IMR-90 (cell line): Measurements from ENCODE around the gene PYGM.

Experiments
- BHLHE40 ChIP-seq: fragments of 150-350 bp; IDR thresholded peaks from 2 replicates; pipeline ENCODE4 v1.6.1; 2016; ENCODE audit warnings: mild to moderate bottlenecking, low read depth, low read length
- CEBPB ChIP-seq: IDR thresholded peaks from 2 replicates; pipeline ENCODE4 v1.6.1; 2012; ENCODE audit warnings: low read depth, low read length, improper control_type of control experiment
- CHD1 ChIP-seq: IDR thresholded peaks from 2 replicates; pipeline ENCODE4 v1.6.1; 2012; ENCODE audit warnings: low read depth, low read length, improper control_type of control experiment
- MAZ ChIP-seq: IDR thresholded peaks from 2 replicates; pipeline ENCODE4 v1.6.1; 2012; ENCODE audit warnings: low read depth, mild to moderate bottlenecking, low read length, improper control_type of control experiment, moderate library complexity, borderline replicate concordance
- MXI1 ChIP-seq: IDR thresholded peaks from 2 replicates; pipeline ENCODE4 v1.6.1; 2012; ENCODE audit warnings: low read depth, mild to moderate bottlenecking, low read length, moderate library complexity, borderline replicate concordance
- NFE2L2 ChIP-seq: fragments of 150-350 bp; IDR thresholded peaks from 2 replicates; pipeline ENCODE4 v1.6.1; 2016; ENCODE audit warnings: low read depth, mild to moderate bottlenecking, low read length
- POLR2A ChIP-seq: IDR thresholded peaks from 2 replicates; pipeline ENCODE4 v1.6.1; 2012; ENCODE audit warnings: mild to moderate bottlenecking, low read depth, low read length
- RAD21 ChIP-seq: IDR thresholded peaks from 2 replicates; pipeline ENCODE4 v1.6.1; 2012; ENCODE audit warnings: low read length, improper control_type of control experiment
- RCOR1 ChIP-seq: IDR thresholded peaks from 2 replicates; pipeline ENCODE4 v1.6.1; 2012; ENCODE audit warnings: mild to moderate bottlenecking, low read length, improper control_type of control experiment; ENCODE audit not compliant: insufficient replicate concordance
- RFX5 ChIP-seq: IDR thresholded peaks from 2 replicates; pipeline ENCODE4 v1.8.0; 2012; ENCODE audit warnings: low read depth, mild to moderate bottlenecking, low read length, moderate library complexity
- SMC3 ChIP-seq: fragments of 150-350 bp; IDR thresholded peaks from 2 replicates; pipeline ENCODE4 v1.6.1; 2016; ENCODE audit warnings: low read depth, mild to moderate bottlenecking, antibody characterized with exemption, low read length, moderate library complexity
- TF ChIP-seq, protein P1 (sequence below): fragments of 150-350 bp; IDR thresholded peaks from 2 replicates; pipeline ENCODE4 v1.6.1; 2016; ENCODE audit warnings: low read depth, mild to moderate bottlenecking, low read length, moderate library complexity, borderline replicate concordance
- TF ChIP-seq, protein P2 (sequence below): fragments of 150-350 bp; IDR thresholded peaks from 2 replicates; pipeline ENCODE4 v1.6.1; 2017; ENCODE audit warnings: mild to moderate bottlenecking, antibody characterized with exemption, low read length, low read depth
- TF ChIP-seq, protein P3 (sequence below): conservative IDR thresholded peaks from 2 replicates; pipeline ENCODE4 v1.5.1; 2012; ENCODE audit warnings: mild to moderate bottlenecking, low read depth, low read length, improper control_type of control experiment

DNA sequence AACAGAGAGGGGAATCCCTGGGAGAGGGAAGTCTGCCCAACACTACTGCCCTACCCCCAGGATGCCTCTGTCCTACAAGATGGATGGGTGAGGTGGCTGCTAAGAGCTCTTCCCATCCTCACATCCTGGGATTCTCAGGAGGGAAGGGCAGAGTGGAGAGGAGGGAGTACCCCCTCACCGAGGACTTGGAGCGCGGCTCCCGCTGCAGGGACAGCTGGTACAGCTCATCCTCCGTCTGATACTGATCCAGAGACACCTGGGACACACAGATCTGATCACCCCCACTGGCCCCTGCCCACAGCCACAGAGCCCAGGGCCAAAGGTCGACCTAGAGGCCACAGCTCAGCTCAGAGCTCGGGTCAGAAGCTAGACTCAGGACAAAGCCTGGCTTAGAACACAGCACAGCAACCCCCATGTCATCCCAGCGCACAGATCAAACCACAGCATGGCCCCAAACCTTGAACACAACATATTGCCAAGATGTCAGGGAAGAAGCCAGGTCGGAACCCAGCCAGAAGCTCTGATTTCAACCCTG is 24.0 kb downstream of the PYGM start:
- TF ChIP-seq CEBPB (no peak), POLR2A (no peak), RAD21 (no peak), CHD1 (no peak), NFE2L2 (no peak), SMC3 (no peak), MAZ (no peak), MXI1 (no peak), RCOR1 (no peak), RFX5 (no peak), BHLHE40 (no peak)
- TF ChIP-seq, protein P1, sequence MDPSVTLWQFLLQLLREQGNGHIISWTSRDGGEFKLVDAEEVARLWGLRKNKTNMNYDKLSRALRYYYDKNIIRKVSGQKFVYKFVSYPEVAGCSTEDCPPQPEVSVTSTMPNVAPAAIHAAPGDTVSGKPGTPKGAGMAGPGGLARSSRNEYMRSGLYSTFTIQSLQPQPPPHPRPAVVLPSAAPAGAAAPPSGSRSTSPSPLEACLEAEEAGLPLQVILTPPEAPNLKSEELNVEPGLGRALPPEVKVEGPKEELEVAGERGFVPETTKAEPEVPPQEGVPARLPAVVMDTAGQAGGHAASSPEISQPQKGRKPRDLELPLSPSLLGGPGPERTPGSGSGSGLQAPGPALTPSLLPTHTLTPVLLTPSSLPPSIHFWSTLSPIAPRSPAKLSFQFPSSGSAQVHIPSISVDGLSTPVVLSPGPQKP, result no peak
- TF ChIP-seq, protein P2, sequence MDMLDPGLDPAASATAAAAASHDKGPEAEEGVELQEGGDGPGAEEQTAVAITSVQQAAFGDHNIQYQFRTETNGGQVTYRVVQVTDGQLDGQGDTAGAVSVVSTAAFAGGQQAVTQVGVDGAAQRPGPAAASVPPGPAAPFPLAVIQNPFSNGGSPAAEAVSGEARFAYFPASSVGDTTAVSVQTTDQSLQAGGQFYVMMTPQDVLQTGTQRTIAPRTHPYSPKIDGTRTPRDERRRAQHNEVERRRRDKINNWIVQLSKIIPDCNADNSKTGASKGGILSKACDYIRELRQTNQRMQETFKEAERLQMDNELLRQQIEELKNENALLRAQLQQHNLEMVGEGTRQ, result no peak
- TF ChIP-seq, protein P3, sequence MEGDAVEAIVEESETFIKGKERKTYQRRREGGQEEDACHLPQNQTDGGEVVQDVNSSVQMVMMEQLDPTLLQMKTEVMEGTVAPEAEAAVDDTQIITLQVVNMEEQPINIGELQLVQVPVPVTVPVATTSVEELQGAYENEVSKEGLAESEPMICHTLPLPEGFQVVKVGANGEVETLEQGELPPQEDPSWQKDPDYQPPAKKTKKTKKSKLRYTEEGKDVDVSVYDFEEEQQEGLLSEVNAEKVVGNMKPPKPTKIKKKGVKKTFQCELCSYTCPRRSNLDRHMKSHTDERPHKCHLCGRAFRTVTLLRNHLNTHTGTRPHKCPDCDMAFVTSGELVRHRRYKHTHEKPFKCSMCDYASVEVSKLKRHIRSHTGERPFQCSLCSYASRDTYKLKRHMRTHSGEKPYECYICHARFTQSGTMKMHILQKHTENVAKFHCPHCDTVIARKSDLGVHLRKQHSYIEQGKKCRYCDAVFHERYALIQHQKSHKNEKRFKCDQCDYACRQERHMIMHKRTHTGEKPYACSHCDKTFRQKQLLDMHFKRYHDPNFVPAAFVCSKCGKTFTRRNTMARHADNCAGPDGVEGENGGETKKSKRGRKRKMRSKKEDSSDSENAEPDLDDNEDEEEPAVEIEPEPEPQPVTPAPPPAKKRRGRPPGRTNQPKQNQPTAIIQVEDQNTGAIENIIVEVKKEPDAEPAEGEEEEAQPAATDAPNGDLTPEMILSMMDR, result no peak
